GM21528 (cell line): ENCODE data around the gene CTNNA3.

Source experiments
- ATAC-seq: cut with Tn5 transposase; IDR thresholded peaks from one replicate; pipeline ENCODE4 v1.9.1; 2021; ENCODE audit warnings: mild to moderate bottlenecking, moderate library complexity; ENCODE audit not compliant: unreplicated experiment, low FRiP score

The CTNNA3 gene

DNA sequence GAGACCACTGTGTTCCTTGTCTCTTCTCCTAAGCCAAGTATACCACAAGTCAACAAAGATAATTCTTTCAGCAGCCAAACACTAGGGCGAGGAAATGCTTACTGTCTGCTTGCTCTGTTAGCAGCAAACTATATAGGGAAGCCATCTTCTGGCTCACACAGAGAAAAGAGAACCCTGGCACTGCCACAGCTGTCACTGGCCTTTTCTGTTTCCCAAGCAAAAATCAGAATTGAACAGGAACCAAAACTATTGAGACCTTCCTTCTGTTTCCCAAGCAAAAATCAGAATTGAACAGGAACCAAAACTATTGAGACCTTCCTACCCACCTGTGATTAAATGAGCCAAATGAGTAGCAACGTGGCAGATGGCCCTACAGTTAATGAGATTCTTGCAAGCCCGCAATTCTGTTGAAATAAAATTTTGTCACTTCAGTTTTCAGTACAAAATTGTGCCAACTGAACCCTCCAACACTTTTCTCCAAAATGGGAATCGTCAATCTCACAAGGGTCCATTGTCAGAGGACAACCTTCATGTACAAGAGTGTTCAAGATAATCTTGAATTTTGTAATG lies 715.7 kb downstream of the CTNNA3 start:
- no peak for ATAC-seq

DNA sequence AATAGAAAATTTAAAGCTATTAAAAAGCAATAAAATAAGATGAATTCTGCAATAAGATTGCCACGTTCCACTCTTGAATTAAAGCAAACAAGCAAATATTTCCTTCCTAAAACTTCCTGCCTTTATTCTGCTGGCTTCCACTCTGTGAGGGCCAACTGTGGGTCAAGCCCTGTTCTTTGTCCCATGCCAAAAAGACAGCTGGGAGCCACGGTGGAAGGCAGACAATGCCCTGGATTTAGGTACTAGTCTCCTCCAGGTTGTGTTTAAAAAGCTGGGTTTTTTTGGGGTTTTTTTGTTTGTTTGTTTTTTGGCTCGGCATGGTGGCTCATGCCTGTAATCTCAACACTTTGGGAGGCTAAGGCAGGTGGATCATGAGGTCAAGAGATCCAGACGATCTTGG lies 731.0 kb downstream of the CTNNA3 start:
- no peak for ATAC-seq

DNA sequence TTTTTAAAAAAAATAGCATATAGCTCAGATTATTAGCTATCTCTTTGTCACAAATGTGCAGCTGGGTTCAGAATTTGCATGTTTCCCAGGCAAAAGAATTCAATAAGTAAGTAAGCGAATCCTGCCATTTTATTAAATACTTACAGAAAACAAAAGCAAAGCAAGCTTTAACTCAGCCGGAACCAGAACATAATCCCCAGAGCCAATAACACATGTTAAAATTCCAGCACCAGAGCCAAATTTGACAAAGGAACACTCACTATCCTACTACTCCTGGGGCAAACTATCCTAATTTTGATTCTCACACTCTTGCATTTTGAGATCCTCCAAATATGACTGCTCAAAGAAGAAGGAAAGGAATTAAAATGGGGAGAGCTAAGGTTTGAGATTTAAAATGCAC lies 737.5 kb downstream of the CTNNA3 start:
- ATAC-seq, result no peak

DNA sequence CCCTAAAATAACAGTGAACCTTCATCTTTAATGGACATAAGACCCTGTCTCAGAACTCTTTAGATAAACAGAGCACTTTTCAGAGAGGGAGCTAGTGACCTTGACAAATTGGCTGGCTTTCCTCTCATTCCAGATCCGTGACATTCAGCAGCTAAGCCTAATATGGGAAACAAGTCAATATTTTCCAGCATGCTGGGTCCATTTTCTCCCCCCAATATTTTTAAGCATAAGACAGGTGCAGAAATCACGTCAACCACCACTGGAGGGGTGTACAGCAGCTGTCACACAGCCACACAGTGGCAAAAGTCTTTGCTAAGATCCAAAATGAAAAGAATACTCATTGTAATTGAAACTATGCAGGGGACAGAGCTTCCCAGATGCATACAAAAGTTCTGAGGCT lies 744.1 kb downstream of the CTNNA3 start:
- no peak for ATAC-seq

DNA sequence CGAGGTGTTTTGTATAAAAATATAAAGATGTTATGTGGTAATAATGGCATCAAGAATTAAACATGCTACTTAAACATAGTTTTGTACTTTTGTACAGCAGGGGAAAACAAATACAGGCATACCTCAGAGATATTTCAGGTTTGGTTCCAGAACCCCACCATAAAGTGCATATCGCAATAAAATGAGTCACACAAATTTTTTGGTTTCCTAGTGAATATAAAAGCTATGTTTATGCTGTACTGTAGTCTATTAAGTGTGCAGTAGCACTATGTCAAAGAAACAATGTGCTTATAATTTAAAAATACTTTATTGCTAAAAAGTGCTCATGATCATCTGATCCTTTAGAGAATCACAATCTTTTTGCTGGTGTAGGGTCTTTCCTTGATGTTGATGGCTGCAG lies 752.4 kb downstream of the CTNNA3 start:
- no peak for ATAC-seq

DNA sequence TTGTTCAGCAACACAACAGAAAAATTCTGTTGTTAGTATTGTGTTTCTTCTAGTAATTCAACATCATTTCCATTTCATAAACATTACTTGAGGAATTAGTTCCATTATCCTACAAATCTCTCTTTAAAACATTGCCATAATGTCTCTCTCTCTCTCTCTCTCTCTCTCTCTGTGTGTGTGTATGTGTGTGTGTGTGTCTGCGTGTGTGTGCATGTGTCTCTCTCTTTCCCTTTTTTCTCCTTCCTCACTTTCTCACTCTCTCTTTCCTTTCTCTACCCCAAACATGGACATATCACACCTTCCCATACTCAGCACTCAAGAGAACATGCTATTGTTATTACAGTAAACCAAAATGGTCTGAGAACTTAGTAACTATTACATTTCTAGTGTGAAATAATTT lies 753.6 kb downstream of the CTNNA3 start:
- ATAC-seq, result no peak

DNA sequence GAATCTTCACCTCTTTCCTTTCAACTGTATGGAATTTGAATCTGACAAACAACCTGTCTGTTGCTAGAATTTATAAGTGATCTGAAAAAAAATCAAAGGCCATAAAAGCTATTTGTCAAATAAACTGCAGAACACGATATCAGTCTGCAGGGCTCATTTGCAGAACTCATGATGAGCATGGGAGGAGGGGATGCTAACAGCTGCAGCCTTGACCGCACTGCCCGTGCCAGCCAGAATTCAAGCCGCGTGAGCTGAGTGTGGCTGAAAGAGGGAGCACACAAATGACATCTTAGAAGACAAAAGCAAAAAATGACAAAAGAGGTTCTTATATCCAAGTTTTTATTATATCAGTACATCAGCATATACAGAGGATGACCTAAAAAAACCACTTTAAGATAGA lies 754.5 kb downstream of the CTNNA3 start:
- no peak for ATAC-seq

DNA sequence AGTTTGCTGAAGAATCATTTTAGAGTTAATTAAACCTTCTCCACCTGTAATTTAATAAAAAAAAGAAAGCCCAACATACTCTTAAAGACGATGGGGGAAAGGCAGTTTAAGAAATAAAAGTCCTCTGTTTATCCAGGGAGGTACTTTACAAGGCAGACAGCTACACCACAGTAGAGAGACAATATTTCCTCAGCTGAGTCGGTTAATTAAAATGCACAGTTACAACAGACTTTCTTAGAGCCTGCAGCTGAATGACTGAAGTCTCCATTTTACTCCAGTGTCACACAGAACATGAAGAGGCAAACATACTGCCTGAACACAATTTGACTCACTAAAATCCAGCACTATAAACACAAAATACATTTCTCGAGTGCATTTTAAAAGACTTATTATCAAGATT lies 755.0 kb downstream of the CTNNA3 start:
- no peak for ATAC-seq

DNA sequence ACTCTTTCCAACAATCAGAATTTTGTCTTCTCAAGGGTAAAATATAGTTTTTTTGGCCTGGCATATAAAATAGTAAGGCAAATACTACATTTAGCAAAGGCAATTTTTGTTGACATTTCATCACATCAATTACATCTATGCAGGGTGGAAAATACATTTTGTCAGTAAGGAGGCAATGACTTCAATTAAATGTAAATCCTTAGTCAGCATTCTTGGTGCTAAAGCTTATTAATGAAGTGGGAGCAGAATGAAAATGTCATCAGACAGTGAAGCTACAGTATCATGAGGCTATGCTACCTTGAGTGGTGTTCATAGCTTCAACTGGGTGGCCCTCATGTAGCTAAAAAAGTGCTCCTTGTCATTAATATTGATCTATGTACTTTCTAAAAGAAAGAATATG lies 761.3 kb downstream of the CTNNA3 start:
- ATAC-seq, result no peak

DNA sequence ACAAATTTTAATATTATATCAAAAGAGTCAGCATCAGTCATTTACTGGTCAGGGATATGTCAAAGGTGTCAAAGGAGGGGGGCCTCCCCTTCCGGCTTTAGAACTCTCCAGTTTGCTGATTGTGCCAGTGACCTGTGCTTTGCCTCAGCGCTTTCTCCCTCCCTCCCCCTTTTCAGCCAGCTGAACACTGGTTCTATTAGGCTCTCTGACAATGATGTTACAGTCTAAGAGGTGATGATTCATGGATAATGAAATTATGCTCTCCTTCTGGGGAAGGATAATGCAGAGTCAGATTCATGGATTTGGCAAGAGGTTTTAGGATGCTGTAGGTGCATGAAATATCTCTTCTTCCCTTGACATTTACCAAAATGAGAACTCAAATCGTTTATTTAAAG lies 764.0 kb downstream of the CTNNA3 start:
- ATAC-seq, result no peak

DNA sequence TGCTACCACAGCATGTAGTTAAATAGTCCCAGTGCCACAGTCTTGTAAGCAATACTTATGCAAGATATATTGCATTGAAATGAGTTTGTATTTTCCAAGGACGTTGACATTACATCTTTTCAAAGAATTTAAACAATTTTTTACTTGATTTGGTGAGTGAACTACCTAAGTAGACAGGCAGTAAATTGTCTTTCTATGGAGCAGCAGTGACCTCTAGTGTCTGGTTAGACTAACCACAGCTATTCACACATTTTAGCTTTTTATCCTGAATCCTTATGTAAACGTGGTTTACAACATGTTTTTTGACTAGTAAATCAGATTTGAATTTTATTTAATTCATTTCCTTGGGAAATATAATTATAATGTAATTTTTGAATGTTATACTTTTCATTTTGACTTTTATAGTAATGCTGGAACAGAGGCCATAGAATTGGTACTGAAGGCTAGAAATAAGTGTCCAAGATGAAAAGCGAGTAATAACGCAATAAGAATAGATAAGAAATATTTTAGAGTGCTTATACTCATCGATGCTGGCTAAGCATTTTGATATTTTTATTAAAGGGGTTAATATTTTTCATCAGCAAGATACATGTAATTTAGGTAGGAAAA lies 764.6 kb downstream of the CTNNA3 start:
- ATAC-seq, result peak; percentile 73

DNA sequence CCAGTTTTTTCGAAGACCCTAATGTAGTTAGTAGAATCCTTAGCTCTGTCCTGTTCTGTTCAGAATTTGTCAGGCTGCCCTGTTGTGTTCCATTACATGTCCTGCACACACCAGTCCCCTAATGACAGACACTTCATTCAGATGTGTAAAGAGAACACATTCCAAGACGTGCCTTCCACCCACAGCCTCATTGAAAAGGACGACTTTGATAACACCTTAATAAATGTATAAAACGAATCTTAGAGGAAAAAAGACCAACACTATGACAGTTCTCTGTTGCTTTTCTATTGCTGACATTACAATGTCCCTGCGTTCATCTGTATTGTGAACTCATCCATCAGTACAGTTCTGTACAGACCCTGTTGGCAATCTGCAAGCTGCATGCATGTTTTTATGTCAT lies 766.6 kb downstream of the CTNNA3 start:
- no peak for ATAC-seq

DNA sequence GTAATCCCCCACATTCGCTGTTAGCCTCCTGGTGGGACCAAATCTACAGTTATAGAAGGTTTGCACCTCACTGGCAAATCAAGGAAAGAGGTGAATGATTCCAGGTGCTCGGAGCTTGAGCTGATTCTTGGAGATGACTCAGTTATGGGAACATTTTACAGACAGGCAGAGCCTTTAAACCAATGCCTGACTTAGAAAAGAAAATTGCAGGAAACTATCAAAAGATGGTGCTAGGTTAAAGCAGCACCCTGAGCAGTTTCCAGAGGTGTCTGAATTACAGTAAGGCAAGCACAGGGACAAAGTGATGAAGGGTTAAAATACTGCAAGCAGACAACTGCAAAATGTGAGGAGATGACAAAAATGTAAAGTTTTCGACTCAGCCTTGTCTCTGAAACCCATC lies 767.2 kb downstream of the CTNNA3 start:
- ATAC-seq, result no peak

DNA sequence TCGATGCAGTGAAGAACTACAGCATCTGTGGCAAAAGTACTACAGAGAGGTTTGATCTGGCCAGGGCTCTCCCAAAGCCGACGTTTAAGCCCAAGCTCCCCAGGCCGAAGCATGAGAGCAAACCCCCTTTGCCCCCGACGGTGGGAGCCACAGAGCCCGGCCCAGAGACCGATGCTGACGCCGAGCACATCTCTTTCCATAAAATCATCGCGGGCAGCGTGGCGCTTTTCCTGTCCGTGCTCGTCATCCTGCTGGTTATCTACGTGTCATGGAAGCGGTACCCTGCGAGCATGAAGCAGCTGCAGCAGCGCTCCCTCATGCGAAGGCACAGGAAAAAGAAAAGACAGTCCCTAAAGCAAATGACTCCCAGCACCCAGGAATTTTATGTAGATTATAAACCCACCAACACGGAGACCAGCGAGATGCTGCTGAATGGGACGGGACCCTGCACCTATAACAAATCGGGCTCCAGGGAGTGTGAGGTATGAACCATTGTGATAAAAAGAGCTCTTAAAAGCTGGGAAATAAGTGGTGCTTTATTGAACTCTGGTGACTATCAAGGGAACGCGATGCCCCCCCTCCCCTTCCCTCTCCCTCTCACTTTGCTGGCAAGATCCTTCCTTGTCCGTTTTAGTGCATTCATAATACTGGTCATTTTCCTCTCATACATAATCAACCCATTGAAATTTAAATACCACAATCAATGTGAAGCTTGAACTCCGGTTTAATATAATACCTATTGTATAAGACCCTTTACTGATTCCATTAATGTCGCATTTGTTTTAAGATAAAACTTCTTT lies 767.8 kb downstream of the CTNNA3 start:
- ATAC-seq, result no peak

DNA sequence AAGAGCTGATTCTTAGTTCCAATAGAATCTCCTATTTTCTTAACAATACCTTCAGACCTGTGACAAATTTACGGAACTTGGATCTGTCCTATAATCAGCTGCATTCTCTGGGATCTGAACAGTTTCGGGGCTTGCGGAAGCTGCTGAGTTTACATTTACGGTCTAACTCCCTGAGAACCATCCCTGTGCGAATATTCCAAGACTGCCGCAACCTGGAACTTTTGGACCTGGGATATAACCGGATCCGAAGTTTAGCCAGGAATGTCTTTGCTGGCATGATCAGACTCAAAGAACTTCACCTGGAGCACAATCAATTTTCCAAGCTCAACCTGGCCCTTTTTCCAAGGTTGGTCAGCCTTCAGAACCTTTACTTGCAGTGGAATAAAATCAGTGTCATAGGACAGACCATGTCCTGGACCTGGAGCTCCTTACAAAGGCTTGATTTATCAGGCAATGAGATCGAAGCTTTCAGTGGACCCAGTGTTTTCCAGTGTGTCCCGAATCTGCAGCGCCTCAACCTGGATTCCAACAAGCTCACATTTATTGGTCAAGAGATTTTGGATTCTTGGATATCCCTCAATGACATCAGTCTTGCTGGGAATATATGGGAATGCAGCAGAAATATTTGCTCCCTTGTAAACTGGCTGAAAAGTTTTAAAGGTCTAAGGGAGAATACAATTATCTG lies 768.6 kb downstream of the CTNNA3 start:
- no peak for ATAC-seq

DNA sequence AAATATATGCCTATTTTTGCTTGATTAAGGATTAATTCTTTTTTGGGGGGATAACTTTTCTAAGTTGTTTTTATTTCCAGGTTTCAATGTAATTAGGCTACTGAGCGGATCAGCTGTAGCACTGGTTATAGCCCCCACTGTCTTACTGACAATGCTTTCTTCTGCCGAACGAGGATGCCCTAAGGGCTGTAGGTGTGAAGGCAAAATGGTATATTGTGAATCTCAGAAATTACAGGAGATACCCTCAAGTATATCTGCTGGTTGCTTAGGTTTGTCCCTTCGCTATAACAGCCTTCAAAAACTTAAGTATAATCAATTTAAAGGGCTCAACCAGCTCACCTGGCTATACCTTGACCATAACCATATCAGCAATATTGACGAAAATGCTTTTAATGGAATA lies 769.2 kb downstream of the CTNNA3 start:
- ATAC-seq, result no peak

DNA sequence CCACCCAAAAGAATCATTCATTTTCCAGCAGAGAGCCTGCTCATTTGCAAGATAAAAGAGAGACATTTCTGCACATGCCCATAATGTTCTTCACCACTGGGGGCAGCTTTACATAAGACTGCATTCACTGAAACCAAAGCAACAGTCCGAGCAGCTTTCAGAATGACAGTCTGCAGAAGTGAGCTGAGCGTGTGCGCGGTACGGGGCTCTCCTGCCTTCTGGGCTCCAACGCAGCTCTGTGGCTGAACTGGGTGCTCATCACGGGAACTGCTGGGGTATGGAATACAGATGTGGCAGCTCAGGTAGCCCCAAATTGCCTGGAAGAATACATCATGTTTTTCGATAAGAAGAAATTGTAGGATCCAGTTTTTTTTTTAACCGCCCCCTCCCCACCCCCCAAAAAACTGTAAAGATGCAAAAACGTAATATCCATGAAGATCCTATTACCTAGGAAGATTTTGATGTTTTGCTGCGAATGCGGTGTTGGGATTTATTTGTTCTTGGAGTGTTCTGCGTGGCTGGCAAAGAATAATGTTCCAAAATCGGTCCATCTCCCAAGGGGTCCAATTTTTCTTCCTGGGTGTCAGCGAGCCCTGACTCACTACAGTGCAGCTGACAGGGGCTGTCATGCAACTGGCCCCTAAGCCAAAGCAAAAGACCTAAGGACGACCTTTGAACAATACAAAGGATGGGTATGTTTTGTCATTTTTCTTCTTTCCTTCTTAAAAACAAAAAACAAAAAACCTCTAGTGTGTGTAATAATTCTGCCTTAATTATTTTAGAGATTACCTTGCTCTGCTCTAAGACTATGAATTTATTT lies 769.9 kb downstream of the CTNNA3 start, which contains the start of gene LRRTM3:
LRRTM3 (plus strand) TSS at position 141 of the 820 bp plus-strand sequence.
- peak; percentile 100 for ATAC-seq

DNA sequence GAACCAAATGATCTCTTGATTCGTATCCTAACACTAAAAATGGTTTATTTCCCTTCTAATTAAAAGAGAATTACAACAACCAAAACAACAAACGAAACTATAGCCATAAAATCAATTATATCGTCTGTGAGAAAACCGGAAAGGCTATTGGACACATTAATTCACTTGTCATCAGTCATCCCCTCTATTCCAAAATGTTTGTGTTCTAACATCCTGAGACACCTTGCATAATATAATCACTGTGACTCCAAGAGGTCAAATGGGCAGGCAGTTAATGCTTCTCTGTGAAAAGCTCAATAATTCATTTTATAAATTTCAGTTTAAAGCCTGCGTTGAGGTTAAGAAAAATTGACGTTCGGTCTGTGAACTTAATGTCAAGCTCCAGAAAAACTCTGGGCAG lies 770.6 kb downstream of the CTNNA3 start:
- ATAC-seq, result no peak

DNA sequence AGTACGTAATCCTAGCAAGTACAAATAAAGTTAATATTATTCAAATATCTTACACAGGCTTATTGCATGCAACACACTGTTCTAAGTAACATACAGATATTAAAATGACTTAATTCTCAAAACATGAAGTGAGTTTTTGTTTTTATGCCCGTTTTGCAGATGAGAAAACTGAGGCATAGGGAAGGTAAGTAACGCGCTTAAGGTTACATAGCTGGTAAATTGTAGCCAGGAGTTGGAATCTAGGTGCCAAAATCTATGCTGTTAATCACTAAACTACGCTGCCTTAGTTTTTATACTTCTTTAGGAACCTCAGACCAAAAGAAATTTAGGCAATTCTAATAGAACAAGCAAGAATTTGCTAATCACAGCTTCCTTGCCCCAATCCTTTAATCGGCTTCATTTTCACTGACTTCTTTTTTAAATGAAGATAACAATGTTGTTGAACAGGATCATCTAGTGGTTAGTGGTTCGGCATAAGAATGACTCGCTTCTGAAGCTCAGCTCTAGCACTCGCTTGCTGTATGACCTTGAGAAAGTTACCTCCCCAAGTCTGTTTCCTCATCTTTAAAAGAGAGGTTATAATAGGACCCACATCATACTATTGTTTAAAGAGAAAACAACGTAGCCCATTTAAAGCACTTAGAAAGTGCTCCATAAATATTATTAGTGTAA lies 771.2 kb downstream of the CTNNA3 start:
- ATAC-seq, result no peak

DNA sequence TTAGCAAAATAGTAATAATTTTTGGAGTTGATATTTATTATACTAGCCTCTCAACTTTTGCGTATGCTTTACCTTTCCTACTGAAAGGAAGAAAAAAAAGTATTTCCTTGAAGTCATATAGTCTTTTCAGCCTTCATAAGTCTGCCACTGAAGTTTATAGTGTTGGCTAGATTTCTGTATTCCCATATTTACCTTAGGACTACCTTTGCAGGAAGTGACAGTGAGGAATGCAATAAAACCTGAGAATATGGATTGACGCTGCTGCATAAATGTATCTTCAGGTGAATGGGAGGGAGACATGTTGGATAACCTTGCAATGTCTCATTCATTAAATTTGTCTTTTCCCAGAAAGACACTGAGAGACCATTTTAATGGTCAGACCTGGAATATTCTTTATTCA lies 776.7 kb downstream of the CTNNA3 start:
- ATAC-seq, result no peak
